Epithelial cell of proximal tubule (primary cell): ENCODE data around the gene PTPRCAP. TPM values are rescaled to one million over a fixed set of nuclear protein-coding genes. Genes with fewer than 3 reads are reported as not detected.
A peak's percentile ranks its signal among the peaks of the same experiment; 100 is the strongest.

Experiments
- DNase-seq: peaks from one replicate; pipeline ENCODE4 v3.0.0-alpha.2; 2011; ENCODE audit warnings: low read depth
- H3K4me3 ChIP-seq: 2 replicates; pipeline ENCODE4 v1.5.1; 2011; ENCODE audit warnings: low read depth, mild to moderate bottlenecking, low read length
- CTCF ChIP-seq: conservative IDR thresholded peaks from 2 replicates; pipeline ENCODE4 v1.5.1; 2012; ENCODE audit warnings: low read depth, mild to moderate bottlenecking, low read length
- total RNA-seq: library from RNA; depleted of rRNA; stranded (reverse); fragments of >200 nt; gene quantifications from 2 replicates; pipeline ENCODE4 v1.2.3, GENCODE V29; 2015

The PTPRCAP gene
- total RNA-seq, 1 donor from 2014 or later, result 3.6 TPM

- H3K4me3 ChIP-seq, result peak overlapping the region; percentile 46
- no peak for DNase-seq
- TF ChIP-seq CTCF, result no peak
These were observed 16.6 kb downstream of the PTPRCAP start for GRCh38 chr11:67420646-67421429.

GRCh38 chr11:67420147-67420645 lies 17.3 kb downstream of the PTPRCAP start:
- no peak for TF ChIP-seq CTCF

GRCh38 chr11:67419325-67420049 lies 18.0 kb downstream of the PTPRCAP start:
- no peak for TF ChIP-seq CTCF
- no peak overlapping the region for H3K4me3 ChIP-seq
- DNase-seq, result no peak

More at GRCh38 chr11:67420147-67420645, 17.3 kb downstream of the PTPRCAP start:
- peak overlapping the region; percentile 46 for H3K4me3 ChIP-seq
- DNase-seq, result no peak

GRCh38 chr11:67418476-67419281 lies 18.8 kb downstream of the PTPRCAP start:
- DNase-seq, result no peak
- TF ChIP-seq CTCF, result no peak
- H3K4me3 ChIP-seq, result no peak overlapping the region

GRCh38 chr11:67417425-67417824 lies 20.1 kb downstream of the PTPRCAP start:
- DNase-seq, result no peak
- no peak overlapping the region for H3K4me3 ChIP-seq
- TF ChIP-seq CTCF, result no peak

- TF ChIP-seq CTCF, result no peak
- no peak overlapping the region for H3K4me3 ChIP-seq
- DNase-seq, result no peak
These were observed 20.8 kb downstream of the PTPRCAP start for GRCh38 chr11:67416416-67417335.
